T-helper 2 cell treated with Interferon-gamma antibody and Interleukin-4, amounts not matched to agents 100 ng/mL and 5 ng/mL, for 36 hours (primary cell): ENCODE measurements around the gene RTN4RL1. TPM values are rescaled to one million over a fixed set of nuclear protein-coding genes. Genes with fewer than 3 reads are reported as not detected.
"Not testable (repeated sequence)": the region's sequence is repeated elsewhere in the genome, so short reads cannot be mapped to it uniquely, and the experiment has no call there.

Experiments
- intact Hi-C: fragments of 100-400 bp; cut with micrococcal nuclease; formaldehyde crosslinking; loops from one replicate; pipeline ENCODE4 v1.15.1; 2023
- total RNA-seq: library from RNA; stranded (reverse); gene quantifications from 2 replicates; pipeline ENCODE4 v1.2.3, GENCODE V29; 2022

RTN4RL1 gene
- total RNA-seq, 1 donor from 2014 or later = 0.61 TPM

DNA sequence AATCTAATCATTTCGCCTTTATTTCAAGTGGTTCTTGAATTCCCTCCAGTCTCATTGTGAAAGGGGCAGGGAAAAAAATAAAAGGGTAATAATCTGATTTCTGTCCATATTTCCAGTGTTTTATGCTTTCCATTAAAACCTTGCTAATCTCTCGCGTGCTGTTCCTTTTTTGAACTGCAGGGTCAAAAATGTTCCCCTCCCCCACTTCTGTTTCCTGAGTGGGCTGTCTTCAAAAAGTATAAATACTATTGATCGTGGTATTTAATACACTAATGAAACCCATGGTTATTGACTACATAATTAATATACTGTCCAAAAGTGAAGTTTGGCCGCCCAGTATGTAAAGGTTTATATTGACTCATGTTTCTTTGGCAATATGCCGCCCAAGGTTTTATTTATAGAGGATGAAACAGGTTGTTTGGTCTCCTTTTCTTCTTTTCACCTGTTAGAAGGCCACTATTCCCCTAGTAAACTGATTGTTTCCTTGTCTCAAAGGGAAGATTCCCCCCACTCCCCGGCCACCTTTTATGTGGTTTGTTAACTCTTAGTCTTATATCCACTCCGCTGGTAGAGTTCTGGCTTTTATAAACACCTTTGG is 125.6 kb downstream of the RTN4RL1 start:
- intact Hi-C loops = no loop called here

- intact Hi-C loops = no loop called here
Measured at GRCh38 chr17:1898872-1899271, 126.3 kb downstream of the RTN4RL1 start.

GRCh38 chr17:1898332-1898731 is 126.8 kb downstream of the RTN4RL1 start:
- intact Hi-C loops = no loop called here

DNA sequence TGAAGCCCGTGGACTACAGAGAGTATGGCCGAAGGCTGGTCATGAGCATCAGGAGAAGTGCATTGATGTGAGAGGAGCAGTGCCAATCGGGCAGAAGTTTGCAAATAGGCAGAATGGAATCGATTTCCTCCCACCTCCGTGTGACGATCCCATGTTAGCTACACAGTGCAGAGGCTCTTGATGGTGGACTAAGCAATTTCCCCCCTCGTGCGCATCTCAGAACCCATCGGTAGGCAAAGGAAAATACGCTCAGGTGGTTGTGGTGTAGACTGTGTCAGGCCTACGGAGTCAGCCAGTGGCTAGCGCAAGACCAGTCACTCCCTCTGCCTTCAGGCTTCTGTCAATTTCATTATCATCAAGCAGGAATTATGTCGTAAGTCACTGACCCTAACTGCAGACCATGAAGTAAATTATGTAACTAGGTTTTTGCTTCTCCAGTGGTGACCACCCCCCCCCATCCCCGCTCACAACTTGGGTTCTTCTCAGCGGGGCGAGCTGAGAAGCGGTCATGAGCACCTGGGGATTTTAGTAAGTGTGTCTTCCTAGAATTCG is 128.0 kb downstream of the RTN4RL1 start:
- intact Hi-C loops = no loop called here

GRCh38 chr17:1896243-1897104 is 128.7 kb downstream of the RTN4RL1 start:
- intact Hi-C loops = no loop called here

DNA sequence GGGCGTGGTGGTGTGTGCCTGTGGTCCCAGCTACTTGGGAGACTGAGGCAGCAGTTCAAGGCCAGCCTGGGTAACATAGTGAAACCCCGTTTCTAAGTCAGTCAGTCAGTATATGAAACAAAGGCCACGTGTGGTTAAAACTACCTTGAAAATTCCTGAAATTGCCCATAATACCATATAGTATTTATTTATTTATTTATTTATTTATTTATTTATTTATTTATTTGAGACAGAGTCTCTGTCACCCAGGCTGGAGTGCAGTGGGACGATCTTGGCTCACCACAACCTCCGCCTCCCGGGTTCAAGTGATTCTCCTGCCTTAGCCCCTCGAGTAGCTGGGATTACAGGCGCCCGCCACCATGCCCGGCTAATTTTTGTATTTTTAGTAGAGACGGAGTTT is 129.7 kb downstream of the RTN4RL1 start:
- intact Hi-C loops = not testable (repeated sequence)

GRCh38 chr17:1894753-1895339 is 130.3 kb downstream of the RTN4RL1 start:
- intact Hi-C loops = no loop called here

DNA sequence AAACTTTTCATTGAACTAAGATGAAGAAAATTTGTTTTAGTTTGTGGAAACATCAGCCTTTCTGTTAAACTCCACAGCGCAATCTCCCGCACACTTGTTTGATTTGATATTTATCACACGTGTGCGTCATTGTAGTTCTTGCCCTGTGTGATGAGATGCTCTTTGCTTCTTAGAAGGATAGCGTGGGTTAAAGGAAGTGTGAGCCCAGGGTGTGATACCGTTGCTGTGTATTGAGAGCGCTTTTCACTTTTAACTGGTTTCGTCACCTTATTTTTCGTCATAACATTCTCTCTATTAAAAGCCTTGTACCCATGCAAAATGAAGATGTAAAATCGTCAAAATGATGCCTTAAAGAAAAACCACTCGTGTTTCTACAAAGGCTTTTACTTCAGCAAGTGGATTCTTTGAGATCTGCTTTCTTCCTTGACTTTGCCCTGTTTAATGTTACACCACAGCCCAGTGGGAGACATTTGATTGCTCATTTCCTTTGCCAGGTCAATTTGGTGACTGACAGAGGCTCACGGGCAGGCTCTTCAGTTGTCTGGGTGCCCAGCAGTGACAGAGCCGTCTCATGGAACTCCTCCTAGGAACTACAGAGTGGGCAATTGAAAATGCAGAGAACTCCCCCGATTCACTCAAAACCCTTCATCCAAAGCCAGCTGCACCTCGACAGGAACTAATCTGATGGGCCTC is 134.2 kb downstream of the RTN4RL1 start:
- intact Hi-C loops = no loop called here

- intact Hi-C loops = no loop called here
Measured at GRCh38 chr17:1888741-1889140, 136.4 kb downstream of the RTN4RL1 start.

Other genes starting within 250 kb of the RTN4RL1 start
- gene SMYD4, start 195.4 kb downstream of the RTN4RL1 start, total RNA-seq = 35.8 and 36.6 TPM in 2 replicates
- 234 and 238 TPM in 2 replicates for gene RPA1, start 195.3 kb downstream of the RTN4RL1 start, total RNA-seq
- gene DPH1, start 4.8 kb upstream of the RTN4RL1 start, total RNA-seq = 36.6 and 38.5 TPM in 2 replicates
- gene OVCA2, start 16.7 kb upstream of the RTN4RL1 start, total RNA-seq = 38.2 and 42.1 TPM in 2 replicates
- gene HIC1, start 29.8 kb upstream of the RTN4RL1 start, total RNA-seq = 65.7 and 66.8 TPM in 2 replicates